ENCODE data around the gene DHX40. TPM values are rescaled to one million over a fixed set of nuclear protein-coding genes. Genes with fewer than 3 reads are reported as not detected.

DHX40 gene
- polyA plus RNA-seq, 1 of the 3 experiments (the other 2 are of a cell fraction), result 33.8 TPM

DNA sequence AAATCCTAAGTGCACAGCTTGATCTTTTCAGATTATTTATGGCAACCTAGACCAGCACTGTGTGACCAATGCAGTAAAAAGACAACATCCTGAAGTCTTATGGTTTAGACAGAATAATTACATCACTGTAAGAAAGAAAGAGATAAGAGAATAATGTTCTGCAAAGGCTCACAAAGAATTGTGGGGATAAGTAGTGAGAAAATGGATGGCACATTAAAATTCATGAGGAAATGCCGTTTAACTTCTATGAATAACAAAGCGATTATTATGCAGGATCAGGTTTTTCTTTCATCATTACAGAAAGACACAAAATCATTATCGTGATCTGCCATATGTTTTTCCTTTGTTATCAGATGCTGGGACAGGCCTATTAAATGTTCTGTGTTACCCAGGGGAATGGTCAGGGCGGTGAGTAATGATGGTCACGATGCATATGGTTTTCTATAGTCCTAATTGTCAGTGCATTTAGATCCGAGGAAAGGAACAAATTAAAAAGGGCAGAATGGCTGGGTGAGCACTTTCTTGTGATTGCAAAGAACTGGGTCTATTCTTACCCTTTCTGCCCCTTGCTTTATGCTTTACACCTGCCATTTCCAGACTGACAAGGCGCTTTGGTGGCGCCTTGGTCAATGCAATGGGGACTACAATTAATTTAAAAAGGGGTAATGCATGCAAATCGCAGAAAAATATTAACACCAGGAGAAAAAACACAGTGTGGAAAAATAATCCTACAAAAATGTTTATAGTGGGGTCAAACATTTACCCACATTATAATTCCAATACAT, 18.1 kb upstream of the DHX40 start:
- peak; percentile 87 for DNase-seq
- Histone ChIP-seq H3K9me2 (no peaks in the 10 kb centered on the region), H2AFZ (ENCODE audit: low read depth) (peak overlapping the region; percentile 81), H3K9me3 (no peaks in the 10 kb centered on the region), H3K4me2 (peak overlapping the region; percentile 20; the same call in 1 of the 2 replicates), H3K36me3 (replicated peaks in 1 of 2; ENCODE audit: control insufficient read depth in 1 of 2, insufficient read depth in 2 of 2, low read length in 1 of 2) (no peaks in the 10 kb centered on the region), H3K4me3 (ENCODE audit: low read depth in 2 of 2, low read length in 1 of 2) (no peak overlapping the region), H3K27ac (ENCODE audit: low read depth in 2 of 2, low read length in 1 of 2) (peak overlapping the region; percentile 31 to 93; a peak in 3 of 4 replicates), H3K9ac (no peak overlapping the region; the same call in 1 of the 2 replicates), H3K27me3 (ENCODE audit: insufficient read depth) (no peaks in the 10 kb centered on the region), H3K79me2 (ENCODE audit: insufficient read depth) (no peaks in the 10 kb centered on the region), H3F3A (replicated peaks; ENCODE audit: insufficient read depth) (peaks cover 11% of the 10 kb centered on the region), H4K20me1 (ENCODE audit: insufficient read depth) (no peaks in the 10 kb centered on the region), H3K4me1 (ENCODE audit: control insufficient read depth in 1 of 2, insufficient read depth in 2 of 2, low read depth in 1 of 2, low read length in 1 of 2) (peaks cover 9 to 11% of the 10 kb centered on the region in 2 experiments)
- WGBS (ENCODE audit: low lambda C conversion rate), result 25% methylated on average over 9 of the region's 9 CpGs
- ChIA-PET CTCF (interaction anchor here (0.7 to 3.1 kb wide), 6 partner anchors 12 to 231 kb away, joined by 3 to 20 read pairs (median 4); partner anchors contain the start of gene DHX40), POLR2A (interaction anchor here (0.8 kb wide), 2 partner anchors 14 to 18 kb away, joined by 3 read pairs; no protein-coding TSS in a partner anchor)
- TF ChIP-seq SIN3A (IDR thresholded peaks at IDR 0.05; ENCODE audit: borderline replicate concordance, low read depth, low read length), result no peak
- TF ChIP-seq JUND (IDR thresholded peaks at IDR 0.05), result peak; percentile 45; the same call in 1 of the 2 replicates
- peak; percentile 73 for TF ChIP-seq TCF12 (IDR thresholded peaks at IDR 0.05)
- TF ChIP-seq, protein P1, sequence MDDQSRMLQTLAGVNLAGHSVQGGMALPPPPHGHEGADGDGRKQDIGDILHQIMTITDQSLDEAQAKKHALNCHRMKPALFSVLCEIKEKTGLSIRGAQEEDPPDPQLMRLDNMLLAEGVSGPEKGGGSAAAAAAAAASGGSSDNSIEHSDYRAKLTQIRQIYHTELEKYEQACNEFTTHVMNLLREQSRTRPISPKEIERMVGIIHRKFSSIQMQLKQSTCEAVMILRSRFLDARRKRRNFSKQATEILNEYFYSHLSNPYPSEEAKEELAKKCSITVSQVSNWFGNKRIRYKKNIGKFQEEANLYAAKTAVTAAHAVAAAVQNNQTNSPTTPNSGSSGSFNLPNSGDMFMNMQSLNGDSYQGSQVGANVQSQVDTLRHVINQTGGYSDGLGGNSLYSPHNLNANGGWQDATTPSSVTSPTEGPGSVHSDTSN (IDR thresholded peaks at IDR 0.05), result peak; percentile 40
- peak; percentile 95 for TF ChIP-seq FOXJ3 (CRISPR knock-in tag; IDR thresholded peaks at IDR 0.05)
- no peak for TF ChIP-seq YY1 (IDR thresholded peaks at IDR 0.05; ENCODE audit: low read depth)
- no peak for TF ChIP-seq ELF1 (IDR thresholded peaks at IDR 0.05)
- TF ChIP-seq, protein P2, sequence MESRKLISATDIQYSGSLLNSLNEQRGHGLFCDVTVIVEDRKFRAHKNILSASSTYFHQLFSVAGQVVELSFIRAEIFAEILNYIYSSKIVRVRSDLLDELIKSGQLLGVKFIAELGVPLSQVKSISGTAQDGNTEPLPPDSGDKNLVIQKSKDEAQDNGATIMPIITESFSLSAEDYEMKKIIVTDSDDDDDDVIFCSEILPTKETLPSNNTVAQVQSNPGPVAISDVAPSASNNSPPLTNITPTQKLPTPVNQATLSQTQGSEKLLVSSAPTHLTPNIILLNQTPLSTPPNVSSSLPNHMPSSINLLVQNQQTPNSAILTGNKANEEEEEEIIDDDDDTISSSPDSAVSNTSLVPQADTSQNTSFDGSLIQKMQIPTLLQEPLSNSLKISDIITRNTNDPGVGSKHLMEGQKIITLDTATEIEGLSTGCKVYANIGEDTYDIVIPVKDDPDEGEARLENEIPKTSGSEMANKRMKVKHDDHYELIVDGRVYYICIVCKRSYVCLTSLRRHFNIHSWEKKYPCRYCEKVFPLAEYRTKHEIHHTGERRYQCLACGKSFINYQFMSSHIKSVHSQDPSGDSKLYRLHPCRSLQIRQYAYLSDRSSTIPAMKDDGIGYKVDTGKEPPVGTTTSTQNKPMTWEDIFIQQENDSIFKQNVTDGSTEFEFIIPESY (IDR thresholded peaks at IDR 0.05; ENCODE audit: borderline replicate concordance, low read depth), result no peak
- TF ChIP-seq, protein P3, sequence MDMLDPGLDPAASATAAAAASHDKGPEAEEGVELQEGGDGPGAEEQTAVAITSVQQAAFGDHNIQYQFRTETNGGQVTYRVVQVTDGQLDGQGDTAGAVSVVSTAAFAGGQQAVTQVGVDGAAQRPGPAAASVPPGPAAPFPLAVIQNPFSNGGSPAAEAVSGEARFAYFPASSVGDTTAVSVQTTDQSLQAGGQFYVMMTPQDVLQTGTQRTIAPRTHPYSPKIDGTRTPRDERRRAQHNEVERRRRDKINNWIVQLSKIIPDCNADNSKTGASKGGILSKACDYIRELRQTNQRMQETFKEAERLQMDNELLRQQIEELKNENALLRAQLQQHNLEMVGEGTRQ (IDR thresholded peaks at IDR 0.05; ENCODE audit: borderline replicate concordance, low read depth, low read length), result no peak
- TF ChIP-seq FOXM1 (IDR thresholded peaks at IDR 0.05; ENCODE audit: low read depth), result no peak
- TF ChIP-seq, protein P4, sequence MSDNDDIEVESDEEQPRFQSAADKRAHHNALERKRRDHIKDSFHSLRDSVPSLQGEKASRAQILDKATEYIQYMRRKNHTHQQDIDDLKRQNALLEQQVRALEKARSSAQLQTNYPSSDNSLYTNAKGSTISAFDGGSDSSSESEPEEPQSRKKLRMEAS (IDR thresholded peaks at IDR 0.05; ENCODE audit: low read depth), result no peak
- peak; percentile 95 for TF ChIP-seq RCOR1 (IDR thresholded peaks at IDR 0.05; ENCODE audit: low read length)
- peak; percentile 60 for TF ChIP-seq MXI1 (IDR thresholded peaks at IDR 0.05; ENCODE audit: low read depth, low read length)
- TF ChIP-seq TAF1 (IDR thresholded peaks at IDR 0.05; ENCODE audit: borderline replicate concordance, low read depth, low read length), result no peak
- no peak for TF ChIP-seq MEF2A (IDR thresholded peaks at IDR 0.05; ENCODE audit: borderline replicate concordance, low read depth)
- TF ChIP-seq RAD21 (IDR thresholded peaks at IDR 0.05; ENCODE audit: low read length), result peak; percentile 14; the same call in 1 of the 2 replicates
- TF ChIP-seq SMC3 (IDR thresholded peaks at IDR 0.05; ENCODE audit: low read depth, low read length), result peak; percentile 1; the same call in 1 of the 2 replicates
- TF ChIP-seq TEAD4 (IDR thresholded peaks at IDR 0.05; ENCODE audit: borderline replicate concordance, insufficient read depth), result 0 out of 2 replicates have a peak, but pooled peaks have one; percentile 30
- no peak for TF ChIP-seq FOSL2 (IDR thresholded peaks at IDR 0.05; ENCODE audit: borderline replicate concordance, low read depth)
- TF ChIP-seq RFX5 (IDR thresholded peaks at IDR 0.05; ENCODE audit: low read length), result no peak; the same call in 1 of the 2 replicates
- peak; percentile 59; the same call in 1 of the 2 replicates for TF ChIP-seq POLR2AphosphoS5 (IDR thresholded peaks at IDR 0.05; ENCODE audit: low read depth, low read length)
- no peak for TF ChIP-seq NRF1 (IDR thresholded peaks at IDR 0.05; ENCODE audit: low read depth, low read length)
- TF ChIP-seq, protein P5, sequence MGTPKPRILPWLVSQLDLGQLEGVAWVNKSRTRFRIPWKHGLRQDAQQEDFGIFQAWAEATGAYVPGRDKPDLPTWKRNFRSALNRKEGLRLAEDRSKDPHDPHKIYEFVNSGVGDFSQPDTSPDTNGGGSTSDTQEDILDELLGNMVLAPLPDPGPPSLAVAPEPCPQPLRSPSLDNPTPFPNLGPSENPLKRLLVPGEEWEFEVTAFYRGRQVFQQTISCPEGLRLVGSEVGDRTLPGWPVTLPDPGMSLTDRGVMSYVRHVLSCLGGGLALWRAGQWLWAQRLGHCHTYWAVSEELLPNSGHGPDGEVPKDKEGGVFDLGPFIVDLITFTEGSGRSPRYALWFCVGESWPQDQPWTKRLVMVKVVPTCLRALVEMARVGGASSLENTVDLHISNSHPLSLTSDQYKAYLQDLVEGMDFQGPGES (IDR thresholded peaks at IDR 0.05; ENCODE audit: low read depth, low read length), result no peak
- TF ChIP-seq CHD2 (IDR thresholded peaks at IDR 0.05; ENCODE audit: low read length, partially characterized antibody), result peak; percentile 94
- TF ChIP-seq EZH2phosphoT487 (IDR thresholded peaks at IDR 0.05; ENCODE audit: borderline replicate concordance, low read depth), result no peak
- peak in 1 of 2 experiments; percentile 94; a peak in 2 of 4 replicates for TF ChIP-seq EP300 (IDR thresholded peaks at IDR 0.05; ENCODE audit: borderline replicate concordance in 1 of 2, low read depth in 1 of 2, low read length in 1 of 2)
- peak; percentile 100 for TF ChIP-seq GATA2 (CRISPR knock-in tag; IDR thresholded peaks at IDR 0.05)

All from SK-N-SH (cell line).